Body of pancreas (tissue), 4 donors: ENCODE results near the gene METAP1D.

Source experiments
- POLR2A ChIP-seq, 3 donors: fragments of 450-650 bp; IDR thresholded peaks; one replicate each; pipeline ENCODE4 v1.6.1; 2016; ENCODE audit warnings: antibody characterized with exemption in 3 of 3, mild to moderate bottlenecking in 2 of 3
- TF ChIP-seq, protein P1 (sequence below), 7 experiments: fragments of 450-650 bp in 4 of 7; fragments of 200-600 bp in 3 of 7; sonication (generic) in 3 of 7; IDR thresholded peaks; one replicate each; pipeline ENCODE4 v1.5.1; 2016 to 2019; ENCODE audit warnings: antibody characterized with exemption in 7 of 7

DNA sequence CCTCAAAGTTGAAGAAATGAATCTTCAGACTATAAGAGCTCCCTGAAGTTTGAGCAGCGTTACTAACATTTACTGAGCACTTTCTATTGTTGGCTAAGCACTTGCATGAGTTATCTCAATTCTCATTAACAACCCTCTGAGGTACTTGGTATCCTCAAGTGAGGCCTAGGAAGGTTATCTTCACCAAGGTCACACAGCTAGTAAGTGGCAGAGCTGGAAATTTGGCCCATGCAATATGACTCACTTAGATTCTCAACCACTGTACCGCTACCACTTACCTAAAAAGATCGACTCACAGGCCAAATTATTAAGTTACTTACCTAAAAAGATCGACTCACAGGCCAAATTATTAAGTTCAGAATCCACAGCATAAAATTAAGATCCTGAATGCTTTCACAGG lies 8.7 kb upstream of the METAP1D start:
- TF ChIP-seq, protein P1, sequence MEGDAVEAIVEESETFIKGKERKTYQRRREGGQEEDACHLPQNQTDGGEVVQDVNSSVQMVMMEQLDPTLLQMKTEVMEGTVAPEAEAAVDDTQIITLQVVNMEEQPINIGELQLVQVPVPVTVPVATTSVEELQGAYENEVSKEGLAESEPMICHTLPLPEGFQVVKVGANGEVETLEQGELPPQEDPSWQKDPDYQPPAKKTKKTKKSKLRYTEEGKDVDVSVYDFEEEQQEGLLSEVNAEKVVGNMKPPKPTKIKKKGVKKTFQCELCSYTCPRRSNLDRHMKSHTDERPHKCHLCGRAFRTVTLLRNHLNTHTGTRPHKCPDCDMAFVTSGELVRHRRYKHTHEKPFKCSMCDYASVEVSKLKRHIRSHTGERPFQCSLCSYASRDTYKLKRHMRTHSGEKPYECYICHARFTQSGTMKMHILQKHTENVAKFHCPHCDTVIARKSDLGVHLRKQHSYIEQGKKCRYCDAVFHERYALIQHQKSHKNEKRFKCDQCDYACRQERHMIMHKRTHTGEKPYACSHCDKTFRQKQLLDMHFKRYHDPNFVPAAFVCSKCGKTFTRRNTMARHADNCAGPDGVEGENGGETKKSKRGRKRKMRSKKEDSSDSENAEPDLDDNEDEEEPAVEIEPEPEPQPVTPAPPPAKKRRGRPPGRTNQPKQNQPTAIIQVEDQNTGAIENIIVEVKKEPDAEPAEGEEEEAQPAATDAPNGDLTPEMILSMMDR (IDR thresholded peaks at IDR 0.05) = no peak
- TF ChIP-seq POLR2A (IDR thresholded peaks at IDR 0.05) = no peak
